Neuronal stem cell (in vitro differentiated cells): ENCODE measurements around the gene TMEM254.

ENCODE experiments used
- DNase-seq: peaks from one replicate; pipeline ENCODE4 v3.0.0-alpha.2; 2013; ENCODE audit warnings: low spot score
- H2AFZ ChIP-seq: one replicate; pipeline ENCODE4 v1.6.1; 2013; ENCODE audit warnings: mild to moderate bottlenecking, low read length, inconsistent platforms
- H2AK5ac ChIP-seq: 2 replicates; pipeline ENCODE4 v1.6.1; 2013; ENCODE audit warnings: low read depth, mild to moderate bottlenecking, inconsistent platforms, low read length, moderate library complexity, mixed read lengths
- H2BK120ac ChIP-seq: 2 replicates; pipeline ENCODE4 v1.6.1; 2013; ENCODE audit warnings: low read depth, mild to moderate bottlenecking, inconsistent platforms, low read length, moderate library complexity, mixed read lengths
- H2BK12ac ChIP-seq: one replicate; pipeline ENCODE4 v1.6.1; 2013; ENCODE audit warnings: low read length, inconsistent platforms
- H2BK15ac ChIP-seq: 2 replicates; pipeline ENCODE4 v1.6.1; 2013; ENCODE audit warnings: mild to moderate bottlenecking, low read length, inconsistent platforms, mixed read lengths
- H2BK5ac ChIP-seq: one replicate; pipeline ENCODE4 v1.6.1; 2013; ENCODE audit warnings: inconsistent platforms, mild to moderate bottlenecking, low read length, moderate library complexity
- H3K14ac ChIP-seq: one replicate; pipeline ENCODE4 v1.6.1; 2013; ENCODE audit warnings: low read length, inconsistent platforms
- H3K18ac ChIP-seq: 2 replicates; pipeline ENCODE4 v1.6.1; 2013; ENCODE audit warnings: low read length, inconsistent platforms
- H3K23ac ChIP-seq: 2 replicates; pipeline ENCODE4 v1.6.1; 2013; ENCODE audit warnings: low read depth, mild to moderate bottlenecking, mixed read lengths, low read length, inconsistent platforms; ENCODE audit not compliant: poor library complexity
- H3K27ac ChIP-seq: replicated peaks from 3 replicates; pipeline ENCODE4 v1.5.1; 2013; ENCODE audit warnings: low read length, inconsistent platforms
- H3K27me3 ChIP-seq, 3 experiments: 2 replicates each; pipeline ENCODE4 v1.6.1; 2013; ENCODE audit warnings: low read length in 3 of 3, mild to moderate bottlenecking in 2 of 3, inconsistent platforms in 1 of 3, low read depth in 1 of 3, mixed read lengths in 1 of 3, moderate library complexity in 1 of 3; ENCODE audit not compliant: control insufficient read depth in 3 of 3, insufficient read depth in 3 of 3
- H3K36me3 ChIP-seq, 2 donors: replicated peaks in 1 of 2; 2 replicates each; pipeline ENCODE4 v1.6.1; 2013; ENCODE audit warnings: low read length in 2 of 2; ENCODE audit not compliant: control insufficient read depth in 2 of 2, insufficient read depth in 2 of 2
- H3K4ac ChIP-seq: 2 replicates; pipeline ENCODE4 v1.6.1; 2013; ENCODE audit warnings: inconsistent platforms, mild to moderate bottlenecking, low read length, moderate library complexity
- H3K4me1 ChIP-seq, 2 donors: 1 replicate in 1 of 2; 2 replicates in 1 of 2; pipeline ENCODE4 v1.6.1; 2013; ENCODE audit warnings: low read length in 2 of 2, low read depth in 1 of 2; ENCODE audit not compliant: control insufficient read depth in 2 of 2, insufficient read depth in 1 of 2
- H3K4me2 ChIP-seq: one replicate; pipeline ENCODE4 v1.6.1; 2013; ENCODE audit warnings: mild to moderate bottlenecking, low read length, inconsistent platforms; ENCODE audit not compliant: insufficient read depth, poor library complexity, severe bottlenecking
- H3K4me3 ChIP-seq, 2 donors: 2 replicates each; pipeline ENCODE4 v1.5.1; 2013; ENCODE audit warnings: low read length in 2 of 2, mild to moderate bottlenecking in 2 of 2, inconsistent platforms in 1 of 2, moderate library complexity in 1 of 2
- H3K79me1 ChIP-seq: one replicate; pipeline ENCODE4 v1.6.1; 2013; ENCODE audit warnings: low read depth, mild to moderate bottlenecking, inconsistent platforms, low read length, moderate library complexity
- H3K9ac ChIP-seq: one replicate; pipeline ENCODE4 v1.6.1; 2013; ENCODE audit warnings: mild to moderate bottlenecking, low read depth, low read length, inconsistent platforms; ENCODE audit not compliant: poor library complexity
- H3K9me3 ChIP-seq, 2 donors: replicated peaks in 1 of 2; 2 replicates each; pipeline versions ENCODE3 to v1.6.1; 2013; ENCODE audit warnings: low read length in 2 of 2, mild to moderate bottlenecking in 2 of 2, inconsistent platforms in 1 of 2, low read depth in 1 of 2, mixed read lengths in 1 of 2, moderate library complexity in 1 of 2; ENCODE audit not compliant: control insufficient read depth in 2 of 2, insufficient read depth in 1 of 2
- H4K8ac ChIP-seq: one replicate; pipeline ENCODE4 v1.6.1; 2013; ENCODE audit warnings: low read depth, mild to moderate bottlenecking, inconsistent platforms, low read length, moderate library complexity
- H4K91ac ChIP-seq: one replicate; pipeline ENCODE4 v1.6.1; 2013; ENCODE audit warnings: low read length, low read depth, mild to moderate bottlenecking, inconsistent platforms; ENCODE audit not compliant: poor library complexity
- WGBS, 2 donors: extraction: QIAGEN DNeasy Blood & Tissue Kit; methylation state at CpG; one replicate each; pipeline ENCODE4 v1.1.7; 2013; ENCODE audit warnings: missing lambda C conversion rate in 2 of 2, mixed read lengths in 1 of 2; ENCODE audit not compliant: insufficient read length in 2 of 2, insufficient replicate concordance in 1 of 2; ENCODE audit errors: extremely low coverage in 2 of 2; 5-methylcytosine and 5-hydroxymethylcytosine counted together

Gene TMEM254

GRCh38 chr10:80081026-80081425, 2.6 kb downstream of the TMEM254 start:
- Histone ChIP-seq H3K9ac (no peak overlapping the region), H2BK12ac (no peak overlapping the region), H3K4me1 (no peaks in the 10 kb centered on the region), H2BK120ac (no peak overlapping the region), H2AK5ac (no peak overlapping the region), H3K27ac (no peak overlapping the region), H3K4me2 (no peak overlapping the region), H4K8ac (no peak overlapping the region), H3K14ac (no peak overlapping the region), H3K4ac (no peak overlapping the region), H2BK15ac (no peak overlapping the region), H3K36me3 (peaks cover 0 to 23% of the 10 kb centered on the region in 2 donors), H3K9me3 (no peaks in the 10 kb centered on the region), H3K23ac (no peak overlapping the region), H4K91ac (no peak overlapping the region), H2BK5ac (no peak overlapping the region), H3K27me3 (no peaks in the 10 kb centered on the region), H3K18ac (no peak overlapping the region), H3K4me3 (no peak overlapping the region), H2AFZ (no peak overlapping the region), H3K79me1 (no peaks in the 10 kb centered on the region)
- WGBS, 2 donors = no CpG with 5 or more reads among the region's 9 CpGs
- DNase-seq = no peak

DNA sequence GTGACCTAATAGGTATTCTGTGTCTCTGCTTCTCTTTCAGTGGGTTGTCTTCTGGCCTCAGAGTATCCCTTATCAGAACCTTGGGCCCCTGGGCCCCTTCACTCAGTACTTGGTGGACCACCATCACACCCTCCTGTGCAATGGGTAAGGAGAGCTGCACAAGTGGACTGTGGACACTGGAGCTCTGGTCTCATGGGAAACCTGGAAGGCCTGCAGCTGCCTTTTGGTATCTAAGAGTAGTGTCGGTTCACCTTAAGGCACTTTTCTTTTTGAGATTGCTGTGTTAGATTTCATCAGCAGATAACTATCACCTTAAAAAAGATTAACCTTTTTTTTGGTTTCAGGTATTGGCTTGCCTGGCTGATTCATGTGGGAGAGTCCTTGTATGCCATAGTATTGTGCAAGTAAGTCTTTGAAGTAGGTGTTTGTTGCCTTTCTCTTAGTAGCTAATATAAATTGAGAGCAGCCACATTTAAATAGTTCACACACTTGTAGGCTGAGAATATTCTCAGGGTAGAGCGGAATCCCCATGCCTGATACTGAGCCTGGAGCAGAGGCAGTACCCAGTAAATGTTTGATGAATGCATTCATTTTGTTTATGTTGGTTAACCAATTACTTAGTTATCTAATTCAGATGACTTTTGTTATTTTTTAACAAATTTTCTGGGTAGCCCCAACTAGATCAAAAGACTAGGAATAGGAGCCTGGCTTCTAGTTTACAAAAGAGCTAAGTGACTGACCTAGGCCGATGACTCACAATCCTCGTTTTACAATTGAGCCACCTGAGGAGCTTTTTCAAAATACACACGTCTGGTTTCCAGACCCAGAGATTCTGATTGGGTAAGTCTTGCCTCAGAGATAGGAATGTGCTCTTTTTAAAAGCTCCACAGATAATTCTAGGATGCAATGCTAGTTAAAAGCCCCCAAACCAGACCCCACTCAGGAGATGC, 3.6 kb downstream of the TMEM254 start:
- no peak overlapping the region for H3K4me2 ChIP-seq
- no peak overlapping the region for H2AFZ ChIP-seq
- H3K9ac ChIP-seq = no peak overlapping the region
- H3K27ac ChIP-seq = no peak overlapping the region
- no peaks in the 10 kb centered on the region for H3K9me3 ChIP-seq
- DNase-seq = no peak
- H2AK5ac ChIP-seq = no peak overlapping the region
- H3K14ac ChIP-seq = no peak overlapping the region
- H4K8ac ChIP-seq = no peak overlapping the region
- H3K79me1 ChIP-seq = no peaks in the 10 kb centered on the region
- no peaks in the 10 kb centered on the region for H3K4me1 ChIP-seq
- no peak overlapping the region for H2BK120ac ChIP-seq
- no peak overlapping the region for H2BK15ac ChIP-seq
- no peak overlapping the region for H3K4me3 ChIP-seq
- H3K4ac ChIP-seq = no peak overlapping the region
- no peak overlapping the region for H3K23ac ChIP-seq
- no peak overlapping the region for H3K18ac ChIP-seq
- WGBS, 2 donors = no CpG with 5 or more reads among the region's 5 CpGs
- H3K36me3 ChIP-seq = peaks cover 0 to 31% of the 10 kb centered on the region in 2 donors
- H3K27me3 ChIP-seq = no peaks in the 10 kb centered on the region
- no peak overlapping the region for H2BK12ac ChIP-seq
- H2BK5ac ChIP-seq = no peak overlapping the region
- no peak overlapping the region for H4K91ac ChIP-seq

DNA sequence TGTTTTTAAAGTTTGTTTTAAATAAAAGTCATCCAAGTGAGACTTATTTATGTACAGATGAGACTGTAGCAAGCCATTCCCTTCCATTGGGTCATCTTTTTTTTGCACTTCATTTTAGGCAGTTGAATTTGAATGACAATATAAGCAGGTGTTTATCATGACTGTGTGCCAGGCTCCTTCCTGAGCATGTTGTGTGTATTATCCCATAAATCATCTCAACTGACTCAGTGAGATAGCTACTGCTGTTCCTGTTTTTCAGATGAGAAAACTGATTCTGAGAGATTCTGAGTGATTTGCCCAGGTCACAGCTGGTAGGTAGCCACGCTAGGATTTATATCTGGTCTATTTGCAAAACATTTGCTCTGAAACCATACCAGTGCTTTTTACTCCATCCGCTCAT, 11.7 kb downstream of the TMEM254 start:
- Histone ChIP-seq H2AFZ (no peak overlapping the region), H3K4me1 (no peaks in the 10 kb centered on the region), H3K27ac (no peak overlapping the region), H3K27me3 (no peaks in the 10 kb centered on the region), H2AK5ac (no peak overlapping the region), H3K4me3 (no peak overlapping the region), H3K14ac (no peak overlapping the region), H3K9me3 (no peaks in the 10 kb centered on the region), H3K36me3 (peaks cover 6 to 32% of the 10 kb centered on the region in 2 donors), H3K9ac (no peak overlapping the region), H3K4me2 (no peak overlapping the region), H2BK5ac (no peak overlapping the region), H3K79me1 (no peaks in the 10 kb centered on the region), H3K18ac (no peak overlapping the region), H2BK12ac (no peak overlapping the region), H2BK15ac (no peak overlapping the region), H3K4ac (no peak overlapping the region), H2BK120ac (no peak overlapping the region), H3K23ac (no peak overlapping the region), H4K8ac (no peak overlapping the region), H4K91ac (no peak overlapping the region)
- WGBS, 2 donors = no CpG with 5 or more reads among the region's 2 CpGs
- no peak for DNase-seq

DNA sequence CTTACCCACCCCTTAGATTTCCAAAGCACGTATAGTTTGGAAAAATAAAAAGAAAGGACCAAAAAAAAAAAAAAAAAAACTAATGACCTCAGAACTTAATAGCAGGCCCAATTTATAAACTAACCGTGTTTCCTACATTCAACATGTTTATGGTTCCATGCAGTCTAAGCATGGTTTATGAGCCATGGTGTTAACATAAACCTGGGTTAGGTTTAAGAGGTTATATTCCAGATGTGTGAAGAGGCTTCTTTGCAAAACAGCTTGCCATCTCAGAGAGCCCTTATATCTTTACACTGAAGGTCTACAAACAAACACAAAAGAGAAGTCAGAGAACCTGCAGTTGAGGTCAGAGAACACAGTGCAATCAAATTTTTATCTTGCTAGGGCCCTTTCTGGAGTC, 15.8 kb downstream of the TMEM254 start:
- H2AK5ac ChIP-seq = no peak overlapping the region
- H3K9me3 ChIP-seq = no peaks in the 10 kb centered on the region
- no peak overlapping the region for H3K4me2 ChIP-seq
- DNase-seq = no peak
- WGBS, 2 donors = no CpG with 5 or more reads among the region's 2 CpGs
- no peaks in the 10 kb centered on the region for H3K79me1 ChIP-seq
- H3K14ac ChIP-seq = no peak overlapping the region
- no peak overlapping the region for H2AFZ ChIP-seq
- H3K36me3 ChIP-seq = peaks cover 6 to 9% of the 10 kb centered on the region in 2 donors
- H3K18ac ChIP-seq = no peak overlapping the region
- no peak overlapping the region for H3K23ac ChIP-seq
- H2BK5ac ChIP-seq = no peak overlapping the region
- H3K9ac ChIP-seq = no peak overlapping the region
- H3K4me3 ChIP-seq = no peak overlapping the region
- no peak overlapping the region for H2BK120ac ChIP-seq
- no peaks in the 10 kb centered on the region for H3K4me1 ChIP-seq
- H4K91ac ChIP-seq = no peak overlapping the region
- no peak overlapping the region for H2BK15ac ChIP-seq
- H3K27me3 ChIP-seq = no peaks in the 10 kb centered on the region
- H3K27ac ChIP-seq = no peak overlapping the region
- H2BK12ac ChIP-seq = no peak overlapping the region
- H3K4ac ChIP-seq = no peak overlapping the region
- no peak overlapping the region for H4K8ac ChIP-seq
